Effector memory CD4-positive, alpha-beta T cell (primary cell): ENCODE results near the gene NQO2.
"Not testable (repeated sequence)": the region's sequence is repeated elsewhere in the genome, so short reads cannot be mapped to it uniquely, and the experiment has no call there.

Source experiments
- DNase-seq, 3 donors: peaks; one replicate each; pipeline ENCODE4 v3.0.0-alpha.2; 2020
- H3K27ac ChIP-seq: 2 replicates; pipeline ENCODE4 v1.7.0; 2013; ENCODE audit warnings: mild to moderate bottlenecking, low read length, moderate library complexity; ENCODE audit not compliant: insufficient read depth, poor library complexity, severe bottlenecking
- H3K27me3 ChIP-seq: replicated peaks from 2 replicates; pipeline ENCODE4 v1.7.0; 2013; ENCODE audit warnings: mild to moderate bottlenecking, low read length; ENCODE audit not compliant: insufficient read depth, control insufficient read depth, poor library complexity, severe bottlenecking
- H3K36me3 ChIP-seq: 2 replicates; pipeline ENCODE4 v1.7.0; 2013; ENCODE audit warnings: mild to moderate bottlenecking, low read length, moderate library complexity; ENCODE audit not compliant: control insufficient read depth, insufficient read depth
- H3K4me1 ChIP-seq: 2 replicates; pipeline ENCODE4 v1.7.0; 2013; ENCODE audit warnings: low read length, mild to moderate bottlenecking; ENCODE audit not compliant: control insufficient read depth, insufficient read depth, poor library complexity, severe bottlenecking
- H3K4me3 ChIP-seq: 2 replicates; pipeline ENCODE4 v1.7.0; 2013; ENCODE audit warnings: low read length, low read depth, mild to moderate bottlenecking; ENCODE audit not compliant: insufficient read depth, poor library complexity, severe bottlenecking
- H3K9me3 ChIP-seq: 2 replicates; pipeline ENCODE4 v1.7.0; 2013; ENCODE audit warnings: mild to moderate bottlenecking, low read length, moderate library complexity; ENCODE audit not compliant: control insufficient read depth

The NQO2 gene

DNA sequence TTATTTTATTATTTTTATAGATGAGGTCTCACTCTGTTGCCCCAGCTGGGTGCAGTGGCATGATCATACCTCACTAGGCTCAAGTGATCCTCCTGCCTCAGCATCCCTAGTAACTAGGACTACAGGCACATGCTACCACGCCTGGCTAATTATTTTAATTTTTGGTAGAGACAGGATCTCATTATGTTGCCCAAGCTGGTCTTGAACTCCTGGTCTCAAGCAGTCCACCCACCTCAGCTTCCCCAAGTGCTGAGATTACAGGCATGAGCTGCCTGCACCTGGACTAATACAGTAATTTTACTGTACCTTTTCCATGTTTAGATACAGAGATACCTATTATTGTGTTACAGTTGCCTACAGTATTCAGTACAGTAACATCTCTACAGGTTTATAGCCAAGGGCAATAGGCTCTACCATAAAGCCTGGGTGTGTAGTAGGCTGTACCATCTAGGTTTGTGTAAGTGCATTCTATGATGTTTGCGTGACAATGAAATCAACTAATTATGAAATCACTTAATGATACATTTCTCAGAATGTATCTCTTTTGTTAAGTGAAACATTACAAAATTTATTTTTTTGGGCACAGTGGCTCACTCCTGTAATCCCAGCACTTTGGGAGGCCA is 21.4 kb downstream of the NQO2 start:
- H3K36me3 ChIP-seq, H3K9me3 ChIP-seq, DNase-seq, H3K4me3 ChIP-seq, H3K27me3 ChIP-seq: not testable (repeated sequence)
- Histone ChIP-seq H3K4me1 (peaks cover 24% of the 10 kb centered on the region), H3K27ac (peak overlapping the region; percentile 8)

DNA sequence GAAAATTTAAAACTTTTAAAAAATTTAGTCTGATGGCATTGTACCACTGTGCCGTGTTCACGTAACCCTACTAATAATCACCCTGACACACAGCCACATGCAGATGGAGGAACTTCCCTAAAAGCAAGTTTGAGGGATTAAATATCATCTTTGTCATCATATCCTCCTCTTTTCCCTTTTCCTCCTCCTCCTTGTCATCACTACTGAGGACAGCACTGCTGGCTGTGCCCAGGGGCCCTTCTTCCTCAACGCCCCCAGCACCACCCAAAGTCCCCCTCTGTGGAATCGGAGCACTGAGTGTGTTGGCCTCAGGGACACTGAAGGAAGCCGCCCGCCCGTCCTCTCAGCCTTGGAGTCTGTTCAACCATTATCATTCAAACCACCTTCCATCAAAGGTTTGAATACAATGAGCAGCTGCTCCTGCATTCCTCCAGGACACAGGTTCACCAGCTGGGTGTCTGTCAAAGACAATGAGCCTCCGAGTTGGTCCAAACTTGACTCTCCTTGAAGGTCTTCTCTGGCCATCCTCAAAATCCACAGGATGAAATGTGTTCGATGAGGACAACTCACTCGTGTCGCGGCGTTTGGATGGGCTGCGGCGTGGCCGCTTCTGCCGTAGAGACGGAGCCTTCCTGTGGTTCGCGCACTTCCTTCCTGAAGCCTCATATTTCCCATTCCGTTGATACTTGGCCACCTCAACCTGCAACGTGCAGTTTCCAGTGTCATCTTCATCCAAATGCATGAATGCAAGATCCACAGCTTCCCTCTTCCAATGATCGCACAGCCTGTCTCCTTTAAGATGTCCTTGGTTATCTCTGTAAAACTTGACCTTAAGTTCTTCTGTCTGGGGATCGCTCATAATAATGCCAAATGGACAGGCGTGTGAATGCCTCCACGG is 23.3 kb downstream of the NQO2 start:
- H3K27me3 ChIP-seq: no peaks in the 10 kb centered on the region
- H3K4me1 ChIP-seq: peaks cover 38% of the 10 kb centered on the region
- H3K9me3 ChIP-seq: no peaks in the 10 kb centered on the region
- H3K27ac ChIP-seq: peak overlapping the region; percentile 48
- H3K36me3 ChIP-seq: no peaks in the 10 kb centered on the region
- peak overlapping the region; percentile 56 for H3K4me3 ChIP-seq
- DNase-seq: peak in 2 of 3 donors; percentile 19 to 26

DNA sequence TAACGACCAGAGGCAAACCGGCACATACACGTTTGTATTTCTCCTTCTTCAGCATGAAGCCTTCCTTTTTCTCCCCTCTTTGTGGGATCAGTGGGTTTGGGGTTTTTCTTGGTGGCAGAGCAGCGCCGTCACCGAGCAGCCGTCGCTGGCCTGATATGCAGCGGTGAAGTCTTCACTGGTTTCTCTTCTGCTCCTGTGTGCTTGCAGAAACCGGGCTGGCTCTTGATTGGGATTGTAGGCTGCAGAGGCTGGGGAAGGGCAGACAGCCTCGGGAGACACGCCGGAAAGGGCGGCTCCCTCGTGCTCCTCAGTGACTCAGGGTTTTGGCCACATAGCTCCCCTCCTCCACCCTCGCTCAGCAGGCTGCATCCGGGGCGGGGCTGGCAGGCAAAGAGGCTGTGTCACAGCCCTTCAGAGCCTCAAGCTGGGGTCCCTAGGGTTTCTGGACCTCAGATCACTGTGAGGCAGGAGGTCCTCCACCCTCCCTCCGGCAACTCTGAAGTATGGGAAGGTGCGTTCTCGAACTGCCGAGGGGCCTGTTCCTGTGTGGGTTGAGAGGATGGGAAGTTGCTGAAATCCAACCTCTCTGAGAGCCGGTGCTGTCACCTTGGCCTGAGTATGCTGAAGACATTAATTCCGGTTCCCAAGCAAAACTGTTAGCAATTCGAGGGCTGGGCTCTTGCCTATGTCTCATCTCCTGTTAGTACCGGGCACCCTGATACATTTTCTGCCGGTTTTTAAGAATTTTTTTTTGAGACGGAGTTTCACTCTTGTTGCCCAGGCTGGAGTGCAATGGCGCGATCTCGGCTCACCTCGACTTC is 24.2 kb downstream of the NQO2 start:
- Histone ChIP-seq H3K27me3 (no peaks in the 10 kb centered on the region), H3K4me3 (peak overlapping the region; percentile 56), H3K36me3 (no peaks in the 10 kb centered on the region), H3K9me3 (no peaks in the 10 kb centered on the region), H3K4me1 (peaks cover 38% of the 10 kb centered on the region), H3K27ac (peak overlapping the region; percentile 48)
- DNase-seq: peak; percentile 73 to 81 (median 75)

DNA sequence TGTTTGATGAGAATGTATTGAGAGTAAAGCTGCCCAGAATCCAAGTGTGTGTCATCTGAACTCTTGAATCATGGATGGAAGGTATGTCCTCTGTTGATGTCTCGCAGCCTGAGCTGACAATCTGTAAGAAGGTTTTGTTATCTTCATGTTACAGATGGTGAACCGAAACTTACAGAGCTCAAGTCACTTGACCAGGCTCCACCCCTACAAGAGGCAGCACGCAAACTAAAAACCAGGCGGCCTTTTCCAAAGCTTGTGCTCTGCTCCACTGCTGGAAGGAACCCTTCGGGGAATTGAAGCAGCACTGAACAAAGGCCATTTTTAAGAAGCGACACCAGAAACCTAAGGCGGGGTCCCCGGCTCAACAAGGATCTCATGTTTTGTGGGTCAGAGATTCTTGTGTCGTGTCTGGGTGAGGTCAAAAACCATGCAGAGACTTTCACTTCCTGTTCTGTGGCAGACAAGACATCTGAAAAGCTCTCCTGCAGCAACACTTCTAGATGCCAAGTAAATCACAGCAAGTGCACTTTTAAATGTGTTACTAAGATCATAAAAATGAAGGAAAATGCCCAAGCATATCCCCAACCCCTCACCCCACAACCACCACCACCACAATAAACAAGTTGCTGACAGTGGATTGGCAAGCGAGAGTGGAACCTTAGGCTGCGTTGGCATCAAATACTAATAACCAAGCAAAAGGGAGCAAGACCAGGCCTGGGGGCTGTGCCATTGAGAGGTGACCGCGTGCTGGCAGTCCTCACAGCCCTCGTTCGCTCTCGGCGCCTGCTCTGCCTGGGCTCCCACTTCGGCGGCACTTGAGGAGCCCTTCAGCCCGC is 27.3 kb downstream of the NQO2 start:
- Histone ChIP-seq H3K4me3 (peak overlapping the region; percentile 31), H3K27me3 (no peaks in the 10 kb centered on the region), H3K27ac (peak overlapping the region; percentile 62), H3K36me3 (no peaks in the 10 kb centered on the region), H3K4me1 (peaks cover 38% of the 10 kb centered on the region), H3K9me3 (no peaks in the 10 kb centered on the region)
- no peak for DNase-seq

DNA sequence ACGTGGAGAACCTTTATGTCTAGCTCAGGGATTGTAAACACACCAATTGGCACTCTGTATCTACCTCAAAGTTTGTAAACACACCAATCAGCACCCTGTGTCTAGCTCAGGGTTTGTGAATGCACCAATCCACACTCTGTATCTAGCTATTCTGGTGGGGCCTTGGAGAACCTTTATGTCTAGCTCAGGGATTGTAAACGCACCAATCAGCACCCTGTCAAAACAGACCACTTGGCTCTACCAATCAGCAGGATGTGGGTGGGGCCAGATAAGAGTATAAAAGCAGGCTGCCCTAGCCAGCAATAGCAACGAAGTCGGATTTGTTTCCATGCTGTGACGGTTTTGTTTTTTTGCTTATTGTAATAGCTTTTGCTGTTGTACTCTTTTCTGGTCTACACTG is 28.5 kb downstream of the NQO2 start:
- not testable (repeated sequence) for H3K27ac ChIP-seq, H3K27me3 ChIP-seq, H3K9me3 ChIP-seq, H3K4me3 ChIP-seq, H3K36me3 ChIP-seq, DNase-seq
- H3K4me1 ChIP-seq: peaks cover 33% of the 10 kb centered on the region

DNA sequence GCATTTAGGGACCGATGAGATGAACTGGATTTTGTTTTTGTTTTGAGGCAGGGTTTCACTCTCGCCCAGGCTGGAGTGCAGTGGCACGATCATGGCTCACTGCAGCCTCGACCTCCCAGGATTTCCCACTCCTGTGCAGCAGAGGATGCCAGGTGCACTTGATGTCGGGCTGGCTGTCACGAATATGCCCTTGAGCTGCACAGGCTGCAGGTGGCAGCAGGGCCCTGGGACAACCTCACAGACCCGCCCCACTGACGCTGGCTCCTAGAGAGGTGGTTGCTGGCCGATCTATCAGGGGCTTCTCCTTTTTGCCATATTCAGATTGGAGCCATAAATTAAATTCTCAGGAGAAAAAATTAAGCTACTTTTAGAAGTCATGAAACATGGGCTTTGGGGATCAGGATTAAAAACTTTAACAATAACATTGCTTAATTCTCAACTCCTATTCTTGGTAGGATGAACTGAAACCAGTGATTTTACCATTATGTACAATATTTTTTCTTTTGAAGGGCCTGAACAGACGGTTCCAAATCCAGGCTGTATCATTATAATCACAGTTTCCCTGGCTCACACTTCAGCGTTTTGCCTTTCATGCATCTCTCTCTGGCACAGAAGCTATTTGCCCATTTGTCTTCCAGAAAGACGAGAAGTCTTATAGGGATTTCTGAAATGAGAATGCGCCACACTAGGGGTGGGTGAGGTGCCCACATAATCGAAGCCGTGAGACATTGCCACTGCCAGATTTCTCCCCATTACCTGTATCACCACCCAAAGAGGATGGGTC is 32.4 kb downstream of the NQO2 start:
- peaks cover 4% of the 10 kb centered on the region for H3K4me1 ChIP-seq
- no peak for DNase-seq

DNA sequence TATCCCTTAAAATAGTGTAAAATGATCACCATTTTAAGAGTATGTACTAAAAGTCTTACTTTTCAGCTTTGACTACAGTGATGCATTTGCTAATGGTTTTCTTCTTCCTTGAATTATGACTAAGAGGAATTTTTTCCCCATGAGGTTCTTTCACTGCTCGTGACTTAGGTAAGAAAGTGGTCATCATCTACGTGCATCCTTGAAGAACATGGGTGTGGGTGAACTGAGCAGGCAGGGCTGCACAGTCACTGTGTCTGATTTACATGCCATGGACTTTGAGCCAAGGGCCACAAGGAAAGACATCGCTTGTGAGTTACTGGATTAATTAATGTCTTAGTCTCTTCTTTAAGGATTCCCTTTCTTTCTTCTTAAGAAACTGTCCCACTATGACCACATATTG is 33.3 kb downstream of the NQO2 start:
- DNase-seq: no peak
- no peak overlapping the region for H3K4me3 ChIP-seq
- H3K36me3 ChIP-seq: no peaks in the 10 kb centered on the region
- H3K27me3 ChIP-seq: no peaks in the 10 kb centered on the region
- H3K4me1 ChIP-seq: no peaks in the 10 kb centered on the region
- H3K27ac ChIP-seq: no peak overlapping the region
- no peaks in the 10 kb centered on the region for H3K9me3 ChIP-seq

More for the DNA sequence above, 32.4 kb downstream of the NQO2 start:
- H3K4me3 ChIP-seq: no peak overlapping the region
- H3K9me3 ChIP-seq: no peaks in the 10 kb centered on the region
- H3K36me3 ChIP-seq: no peaks in the 10 kb centered on the region
- H3K27ac ChIP-seq: no peak overlapping the region
- H3K27me3 ChIP-seq: no peaks in the 10 kb centered on the region

DNA sequence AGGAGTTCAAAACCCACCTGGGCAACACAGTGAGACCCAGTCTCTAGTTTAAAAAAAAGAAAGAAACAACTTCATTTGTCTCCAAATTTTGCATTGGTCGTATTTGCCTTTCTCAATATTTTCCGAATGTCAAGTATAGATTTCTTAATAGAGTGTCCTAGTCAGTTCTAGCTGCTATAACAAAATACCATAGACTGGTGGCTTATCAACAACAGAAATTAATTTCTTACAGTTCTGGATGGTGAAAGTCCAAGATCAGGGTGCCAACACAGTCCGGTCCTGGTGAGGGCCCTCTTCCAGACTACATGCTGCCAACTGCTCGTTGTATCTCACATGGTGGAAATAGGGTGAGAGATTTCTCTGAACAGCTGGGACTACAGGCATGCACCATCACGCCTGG is 34.0 kb downstream of the NQO2 start:
- no peak overlapping the region for H3K4me3 ChIP-seq
- H3K27me3 ChIP-seq: no peaks in the 10 kb centered on the region
- no peaks in the 10 kb centered on the region for H3K4me1 ChIP-seq
- H3K36me3 ChIP-seq: no peaks in the 10 kb centered on the region
- DNase-seq: no peak
- no peaks in the 10 kb centered on the region for H3K9me3 ChIP-seq
- no peak overlapping the region for H3K27ac ChIP-seq

DNA sequence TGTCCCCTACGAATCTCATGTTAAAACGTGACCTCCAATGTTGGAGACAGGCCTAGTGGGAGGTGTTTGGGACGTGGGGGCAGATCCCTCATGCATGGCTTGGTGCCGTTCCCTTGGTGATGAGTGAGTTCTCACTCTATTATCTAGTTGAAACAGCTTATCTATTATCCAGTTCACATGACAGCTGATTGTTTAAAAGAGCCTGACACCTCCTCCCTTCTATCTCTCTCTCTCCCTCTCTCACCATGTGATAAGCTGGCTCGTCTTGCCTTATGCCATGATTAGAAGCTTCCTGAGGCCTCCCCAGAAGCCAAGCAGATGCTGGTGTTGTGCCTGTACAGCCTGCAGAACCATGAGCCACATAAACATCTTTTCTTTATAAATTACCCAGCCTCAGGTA is 35.7 kb downstream of the NQO2 start:
- Histone ChIP-seq H3K9me3 (no peaks in the 10 kb centered on the region), H3K4me3 (no peak overlapping the region), H3K27me3 (no peaks in the 10 kb centered on the region), H3K27ac (no peak overlapping the region), H3K4me1 (no peaks in the 10 kb centered on the region), H3K36me3 (no peaks in the 10 kb centered on the region)
- DNase-seq: no peak
